OCI-LY7 (cell line): ENCODE results near the gene EEF2K. TPM values are rescaled to one million over a fixed set of nuclear protein-coding genes. Genes with fewer than 3 reads are reported as not detected.

ENCODE experiments used
- Bru-seq: library from RNA; stranded (reverse); fragments of 400-500 nt; gene quantifications from one replicate; lab custom pipeline; 2021; lab: Mats Ljungman, UMichigan
- BruChase-seq, 2 experiments: library from RNA; stranded (reverse); fragments of 400-500 nt; gene quantifications; one replicate each; lab custom pipeline; 2021; lab: Mats Ljungman, UMichigan
- BruUV-seq: library from RNA; stranded (reverse); fragments of 400-500 nt; replicated peaks from 2 replicates; lab custom pipeline; 2021; lab: Mats Ljungman, UMichigan
- CTCF ChIA-PET: fragments of 300-600 bp; sonication (Branson Sonifier 250); formaldehyde crosslinking; loops from one replicate; lab custom pipeline; 2022; ENCODE audit warnings: antibody characterized with exemption; ENCODE audit not compliant: unreplicated experiment; lab: Charles Lee
- POLR2A ChIA-PET: fragments of 300-600 bp; sonication (Branson Sonifier 250); formaldehyde crosslinking; loops from one replicate; lab custom pipeline; 2022; ENCODE audit warnings: antibody characterized with exemption; lab: Charles Lee
- DNase-seq: peaks from one replicate; pipeline ENCODE4 v3.0.0-alpha.2; 2015; ENCODE audit warnings: low spot score
- H2AFZ ChIP-seq: fragments of 200-600 bp; sonication (generic), shearing (Covaris generic); 2 replicates; pipeline ENCODE4 v1.6.1; 2014; ENCODE audit warnings: mild to moderate bottlenecking, antibody characterized with exemption, low read length, moderate library complexity
- H3K27ac ChIP-seq: fragments of 200-600 bp; sonication (generic); 2 replicates; pipeline ENCODE4 v1.5.1; 2014; ENCODE audit warnings: mixed run types, low read depth, mild to moderate bottlenecking, moderate library complexity, low read length, inconsistent platforms; ENCODE audit not compliant: poor library complexity, severe bottlenecking
- H3K36me3 ChIP-seq: fragments of 200-600 bp; sonication (generic); 2 replicates; pipeline ENCODE4 v1.6.1; 2014; ENCODE audit warnings: mild to moderate bottlenecking, antibody characterized with exemption, low read length, moderate library complexity, mixed read lengths; ENCODE audit not compliant: insufficient read depth
- H3K4me1 ChIP-seq: fragments of 200-600 bp; sonication (generic); 2 replicates; pipeline ENCODE4 v1.5.1; 2014; ENCODE audit warnings: mild to moderate bottlenecking, low read length; ENCODE audit not compliant: insufficient read depth, poor library complexity, severe bottlenecking
- H3K4me2 ChIP-seq: fragments of 200-600 bp; sonication (generic); 2 replicates; pipeline ENCODE4 v1.6.1; 2014; ENCODE audit warnings: mild to moderate bottlenecking, low read length
- H3K4me3 ChIP-seq: fragments of 200-600 bp; sonication (generic); 2 replicates; pipeline ENCODE4 v1.5.1; 2014; ENCODE audit warnings: mild to moderate bottlenecking, low read depth, low read length; ENCODE audit not compliant: poor library complexity, severe bottlenecking
- H3K79me2 ChIP-seq: fragments of 200-600 bp; sonication (generic); 2 replicates; pipeline ENCODE4 v1.6.1; 2016; ENCODE audit warnings: low read depth, mild to moderate bottlenecking, low read length, moderate library complexity, mixed read lengths; ENCODE audit not compliant: insufficient read depth
- H3K9me2 ChIP-seq: fragments of 200-600 bp; sonication (generic); 2 replicates; pipeline ENCODE4 v1.6.1; 2016; ENCODE audit warnings: mild to moderate bottlenecking, low read length, mixed read lengths; ENCODE audit not compliant: insufficient read depth
- H3K9me3 ChIP-seq: fragments of 200-600 bp; sonication (generic); 2 replicates; pipeline ENCODE4 v1.6.1; 2014; ENCODE audit warnings: mild to moderate bottlenecking, mixed run types, low read length, mixed read lengths
- H4K20me1 ChIP-seq: fragments of 200-600 bp; sonication (generic); 2 replicates; pipeline ENCODE4 v1.6.1; 2014; ENCODE audit warnings: mild to moderate bottlenecking, antibody characterized with exemption, low read length, moderate library complexity, mixed read lengths; ENCODE audit not compliant: insufficient read depth
- CTCF ChIP-seq: fragments of 200-600 bp; sonication (generic); conservative IDR thresholded peaks from 2 replicates; pipeline ENCODE4 v1.5.1; 2014; ENCODE audit warnings: mild to moderate bottlenecking, antibody characterized with exemption, low read length, moderate library complexity, mixed read lengths
- EZH2phosphoT487 ChIP-seq: fragments of 200-600 bp; sonication (generic); IDR thresholded peaks from 2 replicates; pipeline ENCODE4 v1.6.1; 2018; ENCODE audit warnings: low read depth, borderline replicate concordance, mild to moderate bottlenecking, mixed run types, antibody characterized with exemption, low read length, moderate library complexity, mixed read lengths
- intact Hi-C: fragments of 100-400 bp; cut with micrococcal nuclease; formaldehyde crosslinking; loops from one replicate; pipeline ENCODE4 v1.10.0; 2022; ENCODE audit not compliant: unreplicated experiment
- long read RNA-seq: library from polyadenylated mRNA; stranded (forward); transcript quantifications from one replicate; pipeline ENCODE4 v2.0.0, GENCODE V29; 2022
- total RNA-seq, 2 experiments: library from RNA; depleted of rRNA in 1 of 2; stranded (reverse); fragments of >200 nt in 1 of 2; shearing (Covaris generic) in 1 of 2; gene quantifications; 2 replicates each; pipeline ENCODE4 v1.2.3, GENCODE V29; 2014 to 2022

EEF2K gene
- total RNA-seq (2014; rRNA removed; shearing (Covaris generic)) (17.6 and 23.8 TPM in 2 replicates), total RNA-seq (2022) (40.0 and 42.3 TPM in 2 replicates), Bru-seq, nascent RNA (percentile 65 among the genes with signal in this experiment), BruChase-seq, experiment 1, labeled RNA remaining after a 6-hour chase (percentile 72 among the genes with signal in this experiment), BruChase-seq, experiment 2, labeled RNA remaining after a 2-hour chase (percentile 71 among the genes with signal in this experiment)
- long read RNA-seq, full-length matches to known transcripts = 5 of 22 reads
- long read RNA-seq, partial matches to known transcripts = 5 of 22 reads
- long read RNA-seq, other reads (novel, unspliced or antisense) = 12 of 22 reads

DNA sequence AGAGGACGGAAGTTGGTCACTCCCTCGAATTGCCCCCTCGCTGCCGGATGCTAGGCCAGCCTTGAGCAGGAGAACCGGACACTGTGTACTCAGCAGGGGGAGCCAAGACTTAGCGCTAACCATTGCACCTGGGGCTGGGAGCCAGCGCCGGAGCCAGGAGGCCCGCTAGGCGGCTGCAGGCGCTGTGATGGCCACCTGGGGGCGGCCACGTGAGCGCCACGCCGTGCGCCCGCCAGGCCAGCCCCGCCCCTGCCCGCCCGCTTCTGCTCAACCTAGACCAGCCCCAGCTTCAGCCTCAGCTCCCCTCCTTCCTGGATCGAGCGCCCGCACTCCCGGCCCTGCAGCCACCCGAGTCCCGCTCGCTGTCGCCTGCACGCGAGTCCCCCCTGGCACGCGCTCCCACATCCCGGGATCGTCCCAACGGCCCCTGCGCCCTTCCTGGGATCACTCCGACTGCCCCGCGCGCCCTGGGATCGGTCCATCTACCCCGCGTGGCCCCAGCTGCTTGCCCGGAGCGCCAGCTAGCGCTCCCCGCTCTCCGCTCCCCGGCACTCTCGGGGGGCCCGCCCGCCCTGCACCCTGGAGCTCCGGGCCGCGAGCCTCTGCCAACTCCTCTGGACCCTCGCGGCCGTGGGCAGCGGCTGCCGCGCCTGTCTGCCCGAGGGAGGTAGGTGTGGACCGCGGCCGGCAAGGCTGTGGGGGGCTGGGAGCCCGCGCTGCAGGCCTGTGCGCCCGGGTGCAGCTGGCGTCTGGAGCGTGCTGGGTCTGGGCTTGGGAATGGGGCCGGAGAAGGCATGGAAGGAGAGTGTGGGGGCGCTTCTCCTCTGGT, at the start of gene EEF2K:
TSS of gene EEF2K (plus strand) at position 266 of the 829 bp plus-strand sequence. CDS start 19,452 bp downstream, outside the sequence.
- Histone ChIP-seq H3K36me3 (peaks cover 9% of the 10 kb centered on the region), H3K79me2 (peaks cover 47% of the 10 kb centered on the region), H2AFZ (peak within 1 kb of the TSS; percentile 92), H3K4me1 (peaks cover 56% of the 10 kb centered on the region), H3K4me3 (peak within 1 kb of the TSS; percentile 94), H4K20me1 (no peaks in the 10 kb centered on the region), H3K9me3 (peaks cover 7% of the 10 kb centered on the region), H3K4me2 (peak within 1 kb of the TSS; percentile 90), H3K27ac (peak within 1 kb of the TSS; percentile 84), H3K9me2 (no peaks in the 10 kb centered on the region)
- ChIA-PET POLR2A (interaction anchor here (0.6 to 1.0 kb wide), 5 partner anchors 15 to 1308 kb away, joined by 3 to 5 read pairs (median 3); partner anchors contain the start of gene POLR3E), CTCF (interaction anchor here (0.6 to 1.7 kb wide), 3 partner anchors 9 to 94 kb away, joined by 3 to 21 read pairs (median 6); no protein-coding TSS in a partner anchor)
- no TSS peak for BruUV-seq
- TF ChIP-seq EZH2phosphoT487 = no peak
- TF ChIP-seq CTCF = peak; percentile 76
- peak; percentile 94 for DNase-seq
- intact Hi-C loops = loop anchor here (1.0 to 5.0 kb wide), 4 partner anchors 11 to 166 kb away; partner anchors contain the start of gene CDR2

DNA sequence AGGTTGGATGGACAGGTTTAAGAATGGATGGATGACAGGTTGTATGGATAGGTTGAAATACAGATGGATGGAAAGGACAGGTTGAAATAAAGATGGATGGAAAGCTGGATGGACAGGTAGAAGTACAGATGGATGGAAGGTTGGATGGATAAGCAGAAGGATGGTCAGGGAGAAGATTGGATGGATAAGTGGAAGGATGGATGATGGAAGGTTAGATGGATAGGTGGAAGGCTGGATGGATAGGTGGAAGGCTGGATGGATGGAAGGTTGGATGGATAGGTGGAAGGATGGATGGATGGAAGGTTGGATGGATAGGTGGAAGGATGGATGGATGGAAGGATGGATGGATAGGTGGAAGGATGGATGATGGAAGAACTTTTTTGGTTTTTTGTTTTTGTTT, 44.7 kb upstream of the EEF2K start:
- Histone ChIP-seq H2AFZ (no peak overlapping the region), H3K27ac (no peak overlapping the region), H4K20me1 (no peaks in the 10 kb centered on the region), H3K9me2 (no peaks in the 10 kb centered on the region), H3K4me1 (no peaks in the 10 kb centered on the region), H3K79me2 (no peaks in the 10 kb centered on the region), H3K9me3 (no peaks in the 10 kb centered on the region), H3K4me2 (no peak overlapping the region), H3K36me3 (no peaks in the 10 kb centered on the region), H3K4me3 (no peak overlapping the region)
- DNase-seq = no peak
- POLR2A ChIA-PET = no interaction called here
- CTCF ChIA-PET = no interaction called here
- intact Hi-C loops = no loop called here
- TF ChIP-seq CTCF (no peak), EZH2phosphoT487 (no peak)
- BruUV-seq = no TSS peak
